Brain microvascular endothelial cell (primary cell): ENCODE measurements around the gene FHOD1.
A peak's percentile ranks its signal among the peaks of the same experiment; 100 is the strongest.

ENCODE experiments used
- DNase-seq: peaks from one replicate; pipeline ENCODE4 v3.0.0-alpha.2; 2020
- H3K27ac ChIP-seq: fragments of 250-450 bp; sonication (Bioruptor Pico); 2 replicates; pipeline ENCODE4 v1.5.1; 2020; ENCODE audit warnings: mild to moderate bottlenecking, moderate library complexity
- H3K27me3 ChIP-seq: fragments of 250-450 bp; sonication (Bioruptor Pico); replicated peaks from 2 replicates; pipeline ENCODE4 v1.5.1; 2020; ENCODE audit warnings: mild to moderate bottlenecking
- H3K36me3 ChIP-seq: fragments of 250-450 bp; sonication (Bioruptor Pico); replicated peaks from 2 replicates; pipeline ENCODE4 v1.5.1; 2020; ENCODE audit warnings: mild to moderate bottlenecking
- H3K4me3 ChIP-seq: 2 replicates; pipeline ENCODE4 v1.5.1; 2011; ENCODE audit warnings: low read depth, mild to moderate bottlenecking, control low read depth, low read length, moderate library complexity
- CTCF ChIP-seq: IDR thresholded peaks from 2 replicates; pipeline ENCODE4 v1.5.1; 2011; ENCODE audit warnings: low read depth, mild to moderate bottlenecking, moderate library complexity, low read length, control low read depth, inconsistent platforms; ENCODE audit errors: missing control alignments
- in situ Hi-C: cut with HindIII; loops from 2 replicates; pipeline ENCODE4 v1.10.0; 2017; ENCODE audit warnings: low sequenced_read_pairs, low pct_ligation_motif_present

The FHOD1 gene

GRCh38 chr16:67210069-67210937, 37.0 kb downstream of the FHOD1 start:
- no peak for TF ChIP-seq CTCF
- in situ Hi-C loops = no loop called here
- Histone ChIP-seq H3K27me3 (no peaks in the 10 kb centered on the region), H3K36me3 (no peaks in the 10 kb centered on the region), H3K4me3 (no peak overlapping the region), H3K27ac (no peak overlapping the region)
- no peak for DNase-seq

- Histone ChIP-seq H3K36me3 (no peaks in the 10 kb centered on the region), H3K4me3 (no peak overlapping the region), H3K27me3 (no peaks in the 10 kb centered on the region), H3K27ac (no peak overlapping the region)
- in situ Hi-C loops = no loop called here
- DNase-seq = no peak
- TF ChIP-seq CTCF = no peak
Measured at GRCh38 chr16:67209565-67209964, 37.7 kb downstream of the FHOD1 start.

GRCh38 chr16:67208154-67208896, 39.0 kb downstream of the FHOD1 start:
- H3K4me3 ChIP-seq = no peak overlapping the region
- no peak for TF ChIP-seq CTCF
- no peaks in the 10 kb centered on the region for H3K27me3 ChIP-seq
- no peak overlapping the region for H3K27ac ChIP-seq
- no peak for DNase-seq
- H3K36me3 ChIP-seq = peaks cover 6% of the 10 kb centered on the region
- in situ Hi-C loops = no loop called here

GRCh38 chr16:67207249-67208091, 39.8 kb downstream of the FHOD1 start:
- DNase-seq = peak; percentile 22
- Histone ChIP-seq H3K27me3 (no peaks in the 10 kb centered on the region), H3K36me3 (peaks cover 10% of the 10 kb centered on the region), H3K4me3 (no peak overlapping the region), H3K27ac (no peak overlapping the region)
- TF ChIP-seq CTCF = no peak
- in situ Hi-C loops = no loop called here

GRCh38 chr16:67206838-67207248, 40.4 kb downstream of the FHOD1 start:
- Histone ChIP-seq H3K27me3 (no peaks in the 10 kb centered on the region), H3K27ac (no peak overlapping the region), H3K4me3 (no peak overlapping the region), H3K36me3 (peaks cover 11% of the 10 kb centered on the region)
- DNase-seq = no peak
- in situ Hi-C loops = no loop called here
- TF ChIP-seq CTCF = no peak
